Naive B cell (primary cell): ENCODE measurements around the gene LTBP2. TPM values are rescaled to one million over a fixed set of nuclear protein-coding genes. Genes with fewer than 3 reads are reported as not detected.

ENCODE experiments used
- ATAC-seq, 2 donors: fragments of 150-1000 bp; cut with Tn5 transposase; 2 replicates each; pipeline ENCODE4 v1.10.0; 2021; ENCODE audit warnings: low read depth in 2 of 2, mild to moderate bottlenecking in 2 of 2, moderate library complexity in 2 of 2
- DNase-seq: peaks from one replicate; pipeline ENCODE4 v3.0.0; 2022
- H3K27ac Mint-ChIP-seq, 6 donors: one replicate each; pipeline ENCODE4 v1.8.0; 2020 to 2022; ENCODE audit warnings: mild to moderate bottlenecking in 6 of 6, mixed read lengths in 6 of 6, moderate library complexity in 5 of 6, inconsistent platforms in 2 of 6
- H3K27me3 Mint-ChIP-seq, 3 donors: one replicate each; pipeline ENCODE4 v1.8.0; 2021 to 2022; ENCODE audit warnings: mixed read lengths in 3 of 3, mild to moderate bottlenecking in 1 of 3
- H3K36me3 Mint-ChIP-seq, 2 donors: one replicate each; pipeline ENCODE4 v1.8.0; 2020 to 2022; ENCODE audit warnings: mixed read lengths in 2 of 2, inconsistent platforms in 1 of 2, mild to moderate bottlenecking in 1 of 2
- H3K4me1 Mint-ChIP-seq, 3 donors: one replicate each; pipeline ENCODE4 v1.8.0; 2020 to 2022; ENCODE audit warnings: mixed read lengths in 3 of 3, inconsistent platforms in 1 of 3, mild to moderate bottlenecking in 1 of 3, moderate library complexity in 1 of 3
- H3K4me3 Mint-ChIP-seq, 8 donors: one replicate each; pipeline ENCODE4 v1.8.0; 2020 to 2022; ENCODE audit warnings: mild to moderate bottlenecking in 8 of 8, mixed read lengths in 8 of 8, moderate library complexity in 8 of 8, inconsistent platforms in 2 of 8
- H3K9me3 Mint-ChIP-seq, 7 donors: one replicate each; pipeline ENCODE4 v1.8.0; 2020 to 2022; ENCODE audit warnings: mixed read lengths in 7 of 7, mild to moderate bottlenecking in 5 of 7, inconsistent platforms in 2 of 7, moderate library complexity in 1 of 7
- polyA plus RNA-seq, 6 donors: library from polyadenylated mRNA; unstranded; fragments of 300-500 nt; fragmentation: Illumina TruSeq; gene quantifications; one replicate each; pipeline ENCODE4 v1.2.3, GENCODE V29; 2021; ENCODE audit warnings: low read depth in 6 of 6

Gene LTBP2
- polyA plus RNA-seq, 6 donors from 2014 or later, result 0.09 to 0.86 (median 0.17) TPM

DNA sequence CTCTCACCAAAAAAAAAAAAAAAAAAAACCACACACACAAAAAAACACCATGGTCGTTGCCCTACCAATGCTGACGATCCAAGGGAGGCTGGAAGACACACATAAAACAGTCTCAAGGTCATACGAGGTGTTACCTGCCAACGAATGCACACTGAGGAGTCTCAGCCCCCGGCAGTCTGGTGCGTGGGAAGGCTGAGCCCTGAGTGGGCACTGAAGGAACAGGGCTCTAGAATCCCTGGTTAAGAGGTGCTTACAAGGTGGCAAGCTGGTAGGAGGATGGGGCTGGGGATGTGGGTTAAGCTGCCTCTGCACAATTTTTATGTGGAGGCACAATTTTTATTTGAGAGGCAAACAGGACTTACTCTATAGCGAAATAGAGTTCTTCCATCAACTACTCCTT is 7.9 kb downstream of the LTBP2 start:
- ATAC-seq, result no peak
- Mint-ChIP-seq H3K4me1 (peaks cover 4 to 5% (median 4%) of the 10 kb centered on the region in 3 donors), H3K4me3 (no peak overlapping the region), H3K27ac (peak overlapping the region in 1 of 6 donors; percentile 71), H3K36me3 (no peaks in the 10 kb centered on the region), H3K9me3 (no peaks in the 10 kb centered on the region), H3K27me3 (peaks cover 5% of the 10 kb centered on the region in 3 donors)
- DNase-seq, result no peak

- ATAC-seq (no peak), DNase-seq (no peak)
- H3K36me3 Mint-ChIP-seq, result no peaks in the 10 kb centered on the region
- no peak overlapping the region for H3K4me3 Mint-ChIP-seq
- H3K4me1 Mint-ChIP-seq, result no peaks in the 10 kb centered on the region
- H3K9me3 Mint-ChIP-seq, result no peaks in the 10 kb centered on the region
- no peak overlapping the region for H3K27ac Mint-ChIP-seq
- peaks cover 0 to 5% (median 5%) of the 10 kb centered on the region in 3 donors for H3K27me3 Mint-ChIP-seq
Observed at GRCh38 chr14:74601982-74602381, 10.1 kb downstream of the LTBP2 start.

- DNase-seq, result no peak
- no peaks in the 10 kb centered on the region for H3K9me3 Mint-ChIP-seq
- H3K27ac Mint-ChIP-seq, result no peak overlapping the region
- H3K4me3 Mint-ChIP-seq, result no peak overlapping the region
- ATAC-seq, result no peak
- H3K4me1 Mint-ChIP-seq, result peaks cover 0 to 5% (median 4%) of the 10 kb centered on the region in 3 donors
- no peaks in the 10 kb centered on the region for H3K36me3 Mint-ChIP-seq
- peaks cover 0 to 9% (median 0%) of the 10 kb centered on the region in 3 donors for H3K27me3 Mint-ChIP-seq
Observed at GRCh38 chr14:74599946-74600345, 12.1 kb downstream of the LTBP2 start.

DNA sequence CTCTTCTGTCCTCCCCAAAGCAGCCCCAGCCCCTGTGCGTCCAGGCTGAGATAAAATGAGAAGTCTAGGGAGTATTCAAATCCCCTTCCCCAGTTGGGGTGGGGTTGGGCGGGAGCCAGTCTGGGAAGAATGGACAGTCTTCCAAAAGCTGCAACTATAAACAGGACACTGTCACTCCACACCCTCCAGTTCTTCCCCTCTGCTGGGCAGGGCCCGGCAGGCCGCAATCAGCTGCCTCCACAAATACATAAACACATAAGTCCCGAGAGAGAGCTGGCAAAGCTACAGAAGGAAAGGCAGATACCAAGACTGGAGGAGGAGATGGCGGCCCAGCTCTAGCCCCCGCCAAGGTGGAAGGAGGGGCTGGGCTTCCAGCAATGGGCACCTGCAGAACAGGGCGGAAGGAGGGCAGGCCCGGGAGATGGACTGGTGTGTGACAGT is 12.7 kb downstream of the LTBP2 start:
- peak overlapping the region in 3 of 6 donors; percentile 25 to 63 (median 47) for H3K27ac Mint-ChIP-seq
- ATAC-seq (no peak), DNase-seq (no peak)

DNA sequence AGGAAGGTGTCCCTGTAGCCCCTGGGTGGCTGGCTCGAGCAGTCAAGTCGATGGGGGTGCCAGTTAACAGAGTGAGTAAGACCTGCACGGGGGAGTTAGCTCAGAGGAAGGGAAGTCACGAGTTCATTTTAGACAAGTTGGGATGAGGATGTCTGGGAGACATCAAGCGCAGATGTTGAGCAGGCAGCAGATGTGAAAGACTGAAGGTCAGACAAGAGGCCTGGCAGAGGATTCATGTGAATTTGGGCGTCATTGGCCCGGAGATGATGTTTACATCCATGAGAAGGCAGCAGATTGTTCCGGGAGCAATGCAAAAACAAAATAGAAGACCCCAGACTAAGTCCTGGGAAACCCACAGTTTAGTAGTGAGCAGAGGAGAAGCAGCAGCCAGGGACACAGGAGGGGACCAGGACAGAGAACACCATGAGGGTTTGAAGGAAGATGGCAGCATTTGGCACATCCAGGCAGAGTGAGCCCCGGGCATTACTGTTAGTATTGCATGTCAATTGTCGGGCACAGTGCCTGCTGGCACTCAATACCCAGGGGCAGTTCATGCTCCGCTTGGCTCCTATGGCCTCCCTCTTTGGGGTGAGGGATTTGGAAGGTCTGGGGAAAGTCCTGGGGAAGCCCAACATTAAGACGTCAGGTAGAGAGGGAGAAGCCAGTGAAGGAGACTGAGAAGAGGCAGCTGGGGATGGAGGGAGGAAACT is 15.1 kb downstream of the LTBP2 start:
- ATAC-seq (no peak), DNase-seq (no peak)
- Mint-ChIP-seq H3K4me3 (peak overlapping the region in 1 of 8 donors; percentile 18), H3K27ac (peak overlapping the region in 2 of 6 donors; percentile 12 to 42), H3K9me3 (no peaks in the 10 kb centered on the region), H3K4me1 (peaks cover 21 to 30% (median 24%) of the 10 kb centered on the region in 3 donors), H3K27me3 (peaks cover 0 to 9% (median 0%) of the 10 kb centered on the region in 3 donors), H3K36me3 (no peaks in the 10 kb centered on the region)

More for the DNA sequence above, 12.7 kb downstream of the LTBP2 start:
- Mint-ChIP-seq H3K4me3 (no peak overlapping the region), H3K36me3 (no peaks in the 10 kb centered on the region), H3K9me3 (no peaks in the 10 kb centered on the region), H3K27me3 (peaks cover 0 to 9% (median 0%) of the 10 kb centered on the region in 3 donors), H3K4me1 (peaks cover 3 to 7% (median 6%) of the 10 kb centered on the region in 3 donors)

GRCh38 chr14:74595006-74595735 is 16.9 kb downstream of the LTBP2 start:
- ATAC-seq, result no peak
- Mint-ChIP-seq H3K27me3 (peaks cover 0 to 9% (median 0%) of the 10 kb centered on the region in 3 donors), H3K36me3 (no peaks in the 10 kb centered on the region), H3K9me3 (no peaks in the 10 kb centered on the region), H3K27ac (peak overlapping the region in 1 of 6 donors; percentile 26), H3K4me3 (no peak overlapping the region), H3K4me1 (peaks cover 21 to 37% (median 28%) of the 10 kb centered on the region in 3 donors)
- no peak for DNase-seq

DNA sequence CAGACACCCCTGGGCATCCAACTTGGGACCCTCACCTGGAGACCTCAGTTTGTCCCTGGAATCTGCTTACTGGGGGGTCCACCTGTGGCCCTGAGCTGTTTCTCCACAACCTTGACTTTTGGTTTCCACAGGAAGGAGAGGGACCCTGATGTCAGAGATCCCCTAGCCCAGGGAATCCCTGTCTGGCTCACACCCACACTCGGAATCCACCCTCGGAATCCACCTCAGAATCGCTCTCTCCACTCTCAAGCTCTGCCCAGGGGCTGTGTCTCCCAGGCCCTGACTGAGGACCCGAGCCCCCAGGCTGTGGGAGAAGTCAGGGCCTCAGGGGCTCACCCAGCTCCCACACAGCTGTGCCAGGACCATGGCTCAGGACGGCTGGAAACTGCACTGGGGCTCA is 17.4 kb downstream of the LTBP2 start:
- Mint-ChIP-seq H3K27ac (peak overlapping the region in 2 of 6 donors; percentile 26 to 33), H3K36me3 (no peaks in the 10 kb centered on the region), H3K9me3 (no peaks in the 10 kb centered on the region), H3K4me1 (peaks cover 21 to 37% (median 28%) of the 10 kb centered on the region in 3 donors), H3K4me3 (no peak overlapping the region), H3K27me3 (peaks cover 0 to 9% (median 0%) of the 10 kb centered on the region in 3 donors)
- DNase-seq (no peak), ATAC-seq (no peak)

DNA sequence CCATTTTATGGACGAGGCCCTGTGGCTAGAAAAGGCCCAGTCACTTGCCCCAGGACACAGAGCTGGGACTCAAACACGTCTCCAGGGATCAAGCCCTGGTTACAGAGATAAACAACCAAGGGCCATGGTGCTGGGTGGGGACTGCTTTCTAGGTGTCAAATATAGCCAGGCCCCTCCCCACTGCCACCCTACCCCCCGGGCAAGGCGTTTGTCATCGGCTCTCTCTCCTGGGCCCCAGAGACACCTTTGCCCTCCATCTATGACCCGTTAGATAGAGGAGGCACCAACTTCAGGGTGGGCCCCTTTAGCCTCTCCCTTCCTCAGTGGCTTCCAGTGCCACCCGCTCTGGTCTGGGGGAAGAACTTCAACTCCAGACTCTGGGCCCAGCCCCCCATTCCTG is 18.0 kb downstream of the LTBP2 start:
- Mint-ChIP-seq H3K27ac (peak overlapping the region in 2 of 6 donors; percentile 26 to 81), H3K4me3 (peak overlapping the region in 2 of 8 donors; percentile 12 to 61), H3K9me3 (no peaks in the 10 kb centered on the region), H3K4me1 (peaks cover 21 to 37% (median 28%) of the 10 kb centered on the region in 3 donors), H3K27me3 (peaks cover 0 to 9% (median 0%) of the 10 kb centered on the region in 3 donors), H3K36me3 (no peaks in the 10 kb centered on the region)
- ATAC-seq (no peak), DNase-seq (no peak)

GRCh38 chr14:74593241-74593953 is 18.6 kb downstream of the LTBP2 start:
- Mint-ChIP-seq H3K4me1 (peaks cover 21 to 37% (median 28%) of the 10 kb centered on the region in 3 donors), H3K27ac (peak overlapping the region; percentile 4 to 92 (median 84)), H3K9me3 (no peaks in the 10 kb centered on the region), H3K4me3 (peak overlapping the region in 6 of 8 donors; percentile 53 to 80 (median 65)), H3K36me3 (no peaks in the 10 kb centered on the region), H3K27me3 (peaks cover 0 to 9% (median 0%) of the 10 kb centered on the region in 3 donors)
- peak; percentile 29 to 49 for ATAC-seq
- no peak for DNase-seq

GRCh38 chr14:74592476-74593201 is 19.4 kb downstream of the LTBP2 start:
- H3K36me3 Mint-ChIP-seq, result no peaks in the 10 kb centered on the region
- H3K4me1 Mint-ChIP-seq, result peaks cover 21 to 37% (median 28%) of the 10 kb centered on the region in 3 donors
- H3K9me3 Mint-ChIP-seq, result no peaks in the 10 kb centered on the region
- peak; percentile 94 to 95 for ATAC-seq
- peaks cover 0 to 9% (median 0%) of the 10 kb centered on the region in 3 donors for H3K27me3 Mint-ChIP-seq
- H3K4me3 Mint-ChIP-seq, result peak overlapping the region in 7 of 8 donors; percentile 30 to 80 (median 69)
- H3K27ac Mint-ChIP-seq, result peak overlapping the region; percentile 4 to 92 (median 81)
- peak; percentile 55 for DNase-seq

DNA sequence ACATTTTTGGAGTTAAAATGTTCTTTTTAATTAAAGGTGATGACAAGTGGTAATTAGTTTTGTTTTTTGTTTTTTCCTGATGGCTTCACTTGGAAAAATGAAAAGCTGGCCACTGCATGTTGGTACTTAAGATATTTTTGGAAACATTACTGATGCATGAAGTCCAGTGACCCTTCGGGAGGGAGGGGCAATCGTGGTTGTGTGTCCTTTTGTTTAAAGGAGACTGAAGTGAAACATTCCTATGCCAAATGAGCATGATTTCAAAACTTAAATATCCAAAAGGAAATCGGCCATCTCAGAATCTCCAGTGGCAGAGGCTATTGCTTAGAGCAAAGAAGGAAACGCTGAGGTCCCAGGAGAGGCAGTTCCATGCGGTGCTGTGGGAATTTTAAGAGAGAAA is 20.1 kb downstream of the LTBP2 start:
- H3K4me1 Mint-ChIP-seq, result peaks cover 21 to 37% (median 28%) of the 10 kb centered on the region in 3 donors
- DNase-seq (no peak), ATAC-seq (no peak)
- H3K9me3 Mint-ChIP-seq, result no peaks in the 10 kb centered on the region
- no peaks in the 10 kb centered on the region for H3K36me3 Mint-ChIP-seq
- peak overlapping the region in 5 of 6 donors; percentile 16 to 92 (median 33) for H3K27ac Mint-ChIP-seq
- peak overlapping the region in 1 of 8 donors; percentile 29 for H3K4me3 Mint-ChIP-seq
- peaks cover 0 to 8% (median 0%) of the 10 kb centered on the region in 3 donors for H3K27me3 Mint-ChIP-seq

- peak overlapping the region in 2 of 6 donors; percentile 19 to 73 for H3K27ac Mint-ChIP-seq
- no peaks in the 10 kb centered on the region for H3K36me3 Mint-ChIP-seq
- no peak overlapping the region for H3K4me3 Mint-ChIP-seq
- H3K4me1 Mint-ChIP-seq, result peaks cover 17 to 36% (median 28%) of the 10 kb centered on the region in 3 donors
- ATAC-seq (no peak), DNase-seq (no peak)
- H3K27me3 Mint-ChIP-seq, result peaks cover 0 to 3% (median 0%) of the 10 kb centered on the region in 3 donors
- H3K9me3 Mint-ChIP-seq, result no peaks in the 10 kb centered on the region
Observed at GRCh38 chr14:74591394-74591793, 20.6 kb downstream of the LTBP2 start.
